ENCODE results near the gene FGL2.

DNA sequence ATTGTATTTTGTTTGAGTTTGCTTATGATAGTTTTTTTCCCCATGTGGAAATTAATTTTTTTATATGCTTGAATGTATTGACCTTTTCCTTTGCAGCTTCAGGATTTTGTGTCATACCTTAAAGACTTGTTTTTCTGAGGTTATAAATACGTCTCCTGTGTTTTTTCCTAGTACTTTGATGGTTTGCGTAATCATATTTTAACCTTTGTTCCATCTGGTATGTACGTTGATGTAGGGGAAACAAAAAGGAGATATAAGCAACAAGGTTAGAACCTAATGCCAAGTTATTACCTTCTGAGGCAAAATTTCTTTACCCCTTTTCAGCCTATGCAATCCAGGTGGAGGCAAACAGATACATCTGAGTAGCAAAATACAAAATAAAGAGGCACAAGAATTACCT is 17.9 kb downstream of the FGL2 start:
- TF ChIP-seq, protein P1, sequence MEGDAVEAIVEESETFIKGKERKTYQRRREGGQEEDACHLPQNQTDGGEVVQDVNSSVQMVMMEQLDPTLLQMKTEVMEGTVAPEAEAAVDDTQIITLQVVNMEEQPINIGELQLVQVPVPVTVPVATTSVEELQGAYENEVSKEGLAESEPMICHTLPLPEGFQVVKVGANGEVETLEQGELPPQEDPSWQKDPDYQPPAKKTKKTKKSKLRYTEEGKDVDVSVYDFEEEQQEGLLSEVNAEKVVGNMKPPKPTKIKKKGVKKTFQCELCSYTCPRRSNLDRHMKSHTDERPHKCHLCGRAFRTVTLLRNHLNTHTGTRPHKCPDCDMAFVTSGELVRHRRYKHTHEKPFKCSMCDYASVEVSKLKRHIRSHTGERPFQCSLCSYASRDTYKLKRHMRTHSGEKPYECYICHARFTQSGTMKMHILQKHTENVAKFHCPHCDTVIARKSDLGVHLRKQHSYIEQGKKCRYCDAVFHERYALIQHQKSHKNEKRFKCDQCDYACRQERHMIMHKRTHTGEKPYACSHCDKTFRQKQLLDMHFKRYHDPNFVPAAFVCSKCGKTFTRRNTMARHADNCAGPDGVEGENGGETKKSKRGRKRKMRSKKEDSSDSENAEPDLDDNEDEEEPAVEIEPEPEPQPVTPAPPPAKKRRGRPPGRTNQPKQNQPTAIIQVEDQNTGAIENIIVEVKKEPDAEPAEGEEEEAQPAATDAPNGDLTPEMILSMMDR (IDR thresholded peaks at IDR 0.05): no peak
- TF ChIP-seq POLR2AphosphoS5 (IDR thresholded peaks at IDR 0.05) (no peak), POLR2A (IDR thresholded peaks at IDR 0.05; ENCODE audit: low read depth) (no peak)

All from esophagus muscularis mucosa (tissue), 3 donors.